ENCODE measurements around the gene FSD1.
"Not testable (repeated sequence)": the region's sequence is repeated elsewhere in the genome, so short reads cannot be mapped to it uniquely, and the experiment has no call there.

Gene FSD1

DNA sequence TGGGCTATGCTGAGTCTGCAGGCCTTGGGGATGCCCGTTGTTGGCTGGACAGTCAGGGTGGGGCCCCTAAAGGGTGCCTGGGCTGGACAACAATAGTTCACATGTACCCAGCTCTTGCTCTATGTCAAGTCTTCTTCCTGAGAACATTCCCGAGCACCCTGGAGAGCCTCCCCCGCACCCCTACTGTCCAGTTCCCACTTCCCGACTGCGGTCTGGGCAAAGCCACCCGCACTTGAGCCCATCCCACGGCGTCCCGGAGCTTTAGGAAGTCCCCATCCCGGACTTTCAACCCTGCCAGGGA is 37.9 kb downstream of the FSD1 start:
- in situ Hi-C loops (cut with HindIII; ENCODE audit: low sequenced_read_pairs), result no loop called here

GRCh38 chr19:4342615-4343369 is 38.4 kb downstream of the FSD1 start:
- in situ Hi-C loops (cut with HindIII; ENCODE audit: low sequenced_read_pairs), result no loop called here

GRCh38 chr19:4343370-4344307 is 39.2 kb downstream of the FSD1 start, which contains the start of gene MPND:
MPND (plus strand) TSS chr19:4343562; CDS start chr19:4343594, 32 bp downstream.
- in situ Hi-C loops (cut with HindIII; ENCODE audit: low sequenced_read_pairs), result no loop called here

DNA sequence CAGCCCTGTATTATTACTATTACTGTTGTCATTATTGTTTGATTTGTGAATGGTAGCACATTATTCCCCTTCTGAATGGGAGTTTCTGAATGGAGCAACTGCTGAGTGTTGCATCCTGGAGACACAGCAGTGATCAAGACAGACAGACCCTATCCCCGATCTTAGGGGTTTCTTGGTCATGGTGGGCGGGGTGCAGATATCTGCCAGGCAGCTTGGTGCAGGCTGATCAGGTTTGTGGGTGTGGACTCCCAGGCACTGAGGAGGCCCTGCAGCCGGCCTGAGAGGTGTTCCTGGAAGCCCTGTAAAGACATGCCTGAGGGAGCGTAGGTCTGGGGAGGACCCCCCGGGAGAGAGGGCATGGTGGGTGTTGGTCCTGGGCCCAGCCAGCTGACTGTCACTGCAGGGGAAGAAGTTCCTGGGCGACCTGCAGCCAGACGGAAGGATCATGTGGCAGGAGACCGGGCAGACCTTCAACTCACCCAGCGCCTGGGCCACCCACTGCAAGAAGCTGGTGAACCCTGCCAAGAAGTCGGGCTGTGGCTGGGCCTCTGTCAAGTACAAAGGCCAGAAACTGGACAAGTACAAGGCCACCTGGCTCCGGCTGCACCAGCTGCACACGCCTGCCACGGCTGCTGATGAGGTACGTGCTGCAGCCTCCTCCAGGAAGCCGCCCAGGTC is 41.1 kb downstream of the FSD1 start:
- in situ Hi-C loops (cut with HindIII; ENCODE audit: low sequenced_read_pairs), result no loop called here

GRCh38 chr19:4346020-4346383 is 41.6 kb downstream of the FSD1 start:
- in situ Hi-C loops (cut with HindIII; ENCODE audit: low sequenced_read_pairs), result no loop called here

- in situ Hi-C loops (cut with HindIII; ENCODE audit: low sequenced_read_pairs), result no loop called here
These were observed 43.1 kb downstream of the FSD1 start for GRCh38 chr19:4347521-4347920.

DNA sequence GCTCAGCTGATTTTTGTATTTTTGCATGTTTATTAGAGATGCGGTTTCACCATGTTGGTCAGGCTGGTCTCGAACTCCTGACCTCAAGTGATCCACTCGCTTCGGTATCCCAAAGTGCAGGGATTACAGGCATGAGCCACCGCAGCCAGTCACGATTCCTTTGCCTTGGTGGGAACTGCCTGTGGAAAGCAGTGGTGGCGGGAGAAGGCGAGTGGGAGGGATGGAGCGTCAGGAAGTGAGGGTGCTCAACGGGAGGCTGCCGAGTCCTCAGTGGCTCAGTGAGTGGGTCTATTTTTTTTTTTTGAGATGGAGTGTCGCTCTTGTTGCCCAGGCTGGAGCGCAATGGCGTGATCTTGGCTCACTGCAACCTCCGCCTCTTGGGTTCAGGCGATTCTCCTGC is 44.8 kb downstream of the FSD1 start:
- in situ Hi-C loops (cut with HindIII; ENCODE audit: low sequenced_read_pairs), result not testable (repeated sequence)

DNA sequence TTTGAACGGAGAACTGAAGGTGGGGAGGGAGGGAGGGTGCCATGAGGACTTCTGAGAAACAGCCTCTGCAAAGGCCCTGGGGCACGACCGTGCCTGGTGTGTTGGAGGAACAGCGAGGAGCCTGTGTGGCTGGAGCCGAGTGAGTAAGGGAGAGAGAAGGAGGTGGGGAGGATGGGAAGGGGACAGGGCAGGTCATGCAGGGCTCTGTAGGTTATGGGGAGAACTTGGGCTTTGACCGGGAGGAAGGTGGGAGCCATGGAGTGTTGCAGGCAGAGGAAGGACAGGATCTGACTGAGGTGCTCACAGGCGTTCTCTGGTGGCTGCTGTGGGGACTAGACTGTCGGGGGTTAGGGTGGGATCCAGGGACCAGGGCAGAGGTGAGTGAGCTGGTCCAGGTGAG is 45.7 kb downstream of the FSD1 start:
- in situ Hi-C loops (cut with HindIII; ENCODE audit: low sequenced_read_pairs), result no loop called here

- in situ Hi-C loops (cut with HindIII; ENCODE audit: low sequenced_read_pairs), result no loop called here
These were observed 46.3 kb downstream of the FSD1 start for GRCh38 chr19:4350726-4351125.

DNA sequence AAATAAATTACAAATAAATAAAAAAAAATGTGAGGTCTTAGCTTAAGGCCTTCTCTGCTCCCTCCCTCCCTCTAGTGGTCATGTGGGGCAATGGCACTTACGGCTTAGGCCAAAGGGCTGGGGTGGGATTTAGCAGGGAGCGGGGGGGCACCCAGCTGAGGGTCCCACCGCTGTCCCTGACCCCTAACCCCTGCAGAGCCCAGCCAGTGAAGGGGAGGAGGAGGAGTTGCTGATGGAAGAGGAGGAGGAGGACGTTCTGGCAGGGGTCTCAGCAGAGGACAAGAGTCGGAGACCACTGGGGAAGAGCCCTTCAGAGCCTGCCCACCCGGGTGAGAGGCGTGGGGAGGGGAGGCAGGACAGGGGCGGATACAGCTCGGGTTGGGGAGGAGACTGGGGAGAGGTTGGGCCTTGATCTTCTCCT is 48.3 kb downstream of the FSD1 start:
- in situ Hi-C loops (cut with HindIII; ENCODE audit: low sequenced_read_pairs), result no loop called here

DNA sequence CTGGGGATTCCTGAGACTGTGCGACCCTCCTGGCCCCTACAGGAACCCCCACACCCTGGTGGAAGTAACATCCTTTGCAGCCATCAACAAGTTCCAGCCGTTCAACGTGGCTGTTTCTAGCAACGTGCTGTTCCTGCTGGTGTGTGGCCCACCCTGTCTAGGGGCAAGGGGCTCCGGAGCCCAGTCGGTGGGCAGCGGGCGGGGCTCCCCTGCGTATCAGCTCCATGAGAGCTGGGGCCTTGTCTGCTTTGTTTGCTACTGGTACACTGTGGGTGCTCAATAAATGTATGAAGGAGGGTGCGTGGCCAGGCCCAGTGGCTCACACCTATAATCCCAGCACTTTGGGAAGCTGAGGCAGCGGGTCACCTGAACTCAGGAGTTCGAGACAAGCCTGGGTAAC is 49.9 kb downstream of the FSD1 start:
- in situ Hi-C loops (cut with HindIII; ENCODE audit: low sequenced_read_pairs), result no loop called here

- in situ Hi-C loops (cut with HindIII; ENCODE audit: low sequenced_read_pairs), result no loop called here
These were observed 50.5 kb downstream of the FSD1 start for GRCh38 chr19:4354897-4355296.

- in situ Hi-C loops (cut with HindIII; ENCODE audit: low sequenced_read_pairs), result no loop called here
These were observed 52.8 kb downstream of the FSD1 start for GRCh38 chr19:4357095-4357797.

DNA sequence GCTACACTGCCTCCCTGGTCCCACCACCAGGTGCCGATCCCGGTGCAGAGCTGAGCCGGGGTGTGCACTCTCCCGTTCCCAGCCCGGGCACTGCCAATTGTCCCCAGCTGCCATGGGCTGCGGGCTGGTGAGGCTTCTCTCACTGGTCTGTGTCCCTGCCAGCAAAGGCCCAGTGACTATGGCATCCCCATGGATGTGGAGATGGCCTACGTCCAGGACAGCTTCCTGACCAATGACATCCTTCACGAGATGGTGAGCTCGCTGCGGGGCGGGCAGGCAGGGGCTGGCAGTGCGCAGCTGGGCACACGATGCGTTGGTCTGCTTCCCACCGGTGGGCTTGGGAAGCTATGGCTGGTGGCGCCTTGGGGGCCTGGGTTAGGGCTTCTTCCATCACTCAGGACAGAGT is 53.5 kb downstream of the FSD1 start:
- in situ Hi-C loops (cut with HindIII; ENCODE audit: low sequenced_read_pairs), result no loop called here

- in situ Hi-C loops (cut with HindIII; ENCODE audit: low sequenced_read_pairs), result no loop called here
These were observed 54.6 kb downstream of the FSD1 start for GRCh38 chr19:4358709-4359626.

DNA sequence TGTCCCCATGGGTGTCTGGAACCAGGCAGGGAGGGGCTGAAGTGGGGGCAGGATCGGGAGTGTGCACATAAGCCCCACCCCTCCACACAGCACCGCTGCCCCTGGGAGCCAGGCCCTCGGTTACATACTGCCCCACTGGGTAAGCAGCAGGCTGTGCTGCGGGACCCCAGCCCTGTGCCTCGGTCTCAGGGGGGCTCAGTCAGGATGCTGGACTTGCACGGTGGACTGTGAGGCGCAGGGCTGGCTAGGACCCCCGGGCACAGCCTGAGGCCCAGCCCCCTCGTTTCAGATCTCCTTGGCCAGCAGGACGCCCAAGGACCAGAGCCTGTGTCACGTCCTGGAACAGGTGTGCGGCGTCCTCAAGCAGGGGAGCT is 55.2 kb downstream of the FSD1 start:
- in situ Hi-C loops (cut with HindIII; ENCODE audit: low sequenced_read_pairs), result no loop called here

- in situ Hi-C loops (cut with HindIII; ENCODE audit: low sequenced_read_pairs), result no loop called here
These were observed 55.7 kb downstream of the FSD1 start for GRCh38 chr19:4360081-4360569.

DNA sequence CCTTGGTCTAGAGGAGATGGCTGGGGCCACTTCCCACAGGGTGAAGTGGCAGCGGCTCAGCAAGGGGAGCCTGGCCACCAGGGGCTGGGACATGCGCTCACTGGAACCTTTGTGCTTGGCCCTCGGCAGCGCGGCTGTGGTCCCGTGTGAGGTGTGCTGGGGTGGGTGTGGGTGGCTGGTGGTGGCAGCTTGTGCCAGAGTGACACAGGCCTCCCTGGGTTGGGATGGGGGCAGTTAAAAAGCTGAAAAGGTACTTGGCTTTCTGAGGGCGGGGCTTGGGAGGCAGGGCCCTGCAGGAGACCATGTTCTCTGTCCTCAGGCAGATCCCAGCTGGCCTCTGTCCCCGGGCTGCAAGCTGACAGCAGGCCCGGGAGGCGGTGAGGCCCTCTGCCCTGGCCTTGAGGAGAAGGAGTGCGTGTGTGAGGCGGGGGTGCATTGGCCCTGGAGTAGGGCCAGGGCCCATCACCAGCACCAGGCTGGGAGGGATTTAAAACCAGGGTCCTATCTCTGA is 56.3 kb downstream of the FSD1 start:
- in situ Hi-C loops (cut with HindIII; ENCODE audit: low sequenced_read_pairs), result no loop called here

- in situ Hi-C loops (cut with HindIII; ENCODE audit: low sequenced_read_pairs), result no loop called here
These were observed 57.0 kb downstream of the FSD1 start for GRCh38 chr19:4361152-4362046.

All from DLD1 (cell line).